ENCODE data around the gene ANKS1B.

GRCh38 chr12:99745895-99746294, 238.8 kb downstream of the ANKS1B start:
- TF ChIP-seq, protein P1, sequence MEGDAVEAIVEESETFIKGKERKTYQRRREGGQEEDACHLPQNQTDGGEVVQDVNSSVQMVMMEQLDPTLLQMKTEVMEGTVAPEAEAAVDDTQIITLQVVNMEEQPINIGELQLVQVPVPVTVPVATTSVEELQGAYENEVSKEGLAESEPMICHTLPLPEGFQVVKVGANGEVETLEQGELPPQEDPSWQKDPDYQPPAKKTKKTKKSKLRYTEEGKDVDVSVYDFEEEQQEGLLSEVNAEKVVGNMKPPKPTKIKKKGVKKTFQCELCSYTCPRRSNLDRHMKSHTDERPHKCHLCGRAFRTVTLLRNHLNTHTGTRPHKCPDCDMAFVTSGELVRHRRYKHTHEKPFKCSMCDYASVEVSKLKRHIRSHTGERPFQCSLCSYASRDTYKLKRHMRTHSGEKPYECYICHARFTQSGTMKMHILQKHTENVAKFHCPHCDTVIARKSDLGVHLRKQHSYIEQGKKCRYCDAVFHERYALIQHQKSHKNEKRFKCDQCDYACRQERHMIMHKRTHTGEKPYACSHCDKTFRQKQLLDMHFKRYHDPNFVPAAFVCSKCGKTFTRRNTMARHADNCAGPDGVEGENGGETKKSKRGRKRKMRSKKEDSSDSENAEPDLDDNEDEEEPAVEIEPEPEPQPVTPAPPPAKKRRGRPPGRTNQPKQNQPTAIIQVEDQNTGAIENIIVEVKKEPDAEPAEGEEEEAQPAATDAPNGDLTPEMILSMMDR (IDR thresholded peaks at IDR 0.05; ENCODE audit: insufficient read depth, low read depth, low read length) = no peak
- TF ChIP-seq EZH2 (IDR thresholded peaks at IDR 0.05; ENCODE audit: insufficient read depth, low read length) = no peak
